H1 (cell line): ENCODE data around the gene CTNND2. TPM values are rescaled to one million over a fixed set of nuclear protein-coding genes. Genes with fewer than 3 reads are reported as not detected.

Experiments
- BCL11A ChIP-seq, 2 experiments: IDR thresholded peaks; one replicate each; pipeline ENCODE4 v1.6.1; 2011; ENCODE audit warnings: low read depth in 2 of 2, low read length in 2 of 2, mild to moderate bottlenecking in 2 of 2
- CBX5 ChIP-seq: fragments of 300-800, 300-1000 bp; sonication (generic); IDR thresholded peaks from 2 replicates; pipeline ENCODE4 v1.7.1; 2016; ENCODE audit warnings: antibody characterized with exemption, low read length, low read depth
- CHD1 ChIP-seq: IDR thresholded peaks from 2 replicates; pipeline ENCODE4 v1.6.1; 2012; ENCODE audit warnings: low read depth, low read length, improper control_type of control experiment
- CHD7 ChIP-seq: fragments of 300-600 bp; sonication (generic); IDR thresholded peaks from 2 replicates; pipeline ENCODE4 v1.7.1; 2012; ENCODE audit warnings: low read length, moderate library complexity, mild to moderate bottlenecking, inconsistent platforms; ENCODE audit not compliant: insufficient replicate concordance
- CTBP2 ChIP-seq: IDR thresholded peaks from 2 replicates; pipeline ENCODE4 v1.7.0; 2011; ENCODE audit warnings: borderline replicate concordance, mild to moderate bottlenecking, moderate library complexity, mixed read lengths, low read length; ENCODE audit not compliant: insufficient read depth, insufficient read length
- KDM4A ChIP-seq: IDR thresholded peaks from one replicate; pipeline ENCODE4 v1.7.1; 2012; ENCODE audit warnings: low read depth, mild to moderate bottlenecking, moderate library complexity, low read length, inconsistent platforms; ENCODE audit not compliant: severe bottlenecking
- POLR2AphosphoS5 ChIP-seq: IDR thresholded peaks from 2 replicates; pipeline ENCODE4 v1.6.1; 2011; ENCODE audit warnings: low read depth, low read length
- SP2 ChIP-seq: IDR thresholded peaks from 2 replicates; pipeline ENCODE4 v1.6.1; 2012; ENCODE audit warnings: mild to moderate bottlenecking, low read length, inconsistent platforms
- polyA plus RNA-seq, 7 experiments: library from polyadenylated mRNA; depleted of rRNA in 3 of 7; stranded (reverse) in 5 of 7; unstranded in 2 of 7; fragments of >200 nt in 5 of 7; fragments of 200-250 nt in 2 of 7; gene quantifications; 1 replicate in 5 of 7; 2 replicates in 1 of 7; 4 replicates in 1 of 7; pipeline versions ENCODE4 v1.2.1 to v1.2.3, GENCODE V29; 2011 to 2013; ENCODE audit warnings: missing spikeins in 2 of 7, mixed read lengths in 2 of 7
- total RNA-seq: library from RNA; stranded (reverse); fragmentation: NEBNext Ultra II Directional; extraction: Animal tissue kit (Norgen Biotek cat#: 25700); gene quantifications from 2 replicates; pipeline ENCODE4 v1.2.1, GENCODE V29; 2021
- TF ChIP-seq, protein P1 (sequence below): IDR thresholded peaks from 2 replicates; pipeline ENCODE4 v1.6.1; 2012; ENCODE audit warnings: inconsistent platforms

CTNND2 gene
- total and polyA plus RNA-seq, 2 of the 8 experiments (the other 6 are each of a cell fraction or from before 2014, with no cell fraction given) = 7.4 to 14.2 TPM

GRCh38 chr5:11023945-11024344 lies 880.3 kb downstream of the CTNND2 start (continued):
- TF ChIP-seq CHD7 (no peak), KDM4A (no peak), CHD1 (no peak), BCL11A (IDR thresholded peaks at IDR 0.05; ENCODE audit: low read depth in 2 of 2, low read length in 2 of 2) (no peak), SP2 (no peak), CBX5 (no peak), CTBP2 (no peak), POLR2AphosphoS5 (no peak)
- TF ChIP-seq, protein P1, sequence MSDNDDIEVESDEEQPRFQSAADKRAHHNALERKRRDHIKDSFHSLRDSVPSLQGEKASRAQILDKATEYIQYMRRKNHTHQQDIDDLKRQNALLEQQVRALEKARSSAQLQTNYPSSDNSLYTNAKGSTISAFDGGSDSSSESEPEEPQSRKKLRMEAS = no peak
